ENCODE measurements around the gene MINAR2.
A peak's percentile ranks its signal among the peaks of the same experiment; 100 is the strongest.

MINAR2 gene

GRCh38 chr5:129745997-129746396 lies 1.9 kb upstream of the MINAR2 start:
- H3K4me1 ChIP-seq (ENCODE audit: control insufficient read depth, insufficient read depth, low read length, unreplicated experiment): no peaks in the 10 kb centered on the region
- H2AFZ ChIP-seq (ENCODE audit: low read length, unreplicated experiment): no peak overlapping the region
- H3K79me2 ChIP-seq (ENCODE audit: control insufficient read depth, insufficient read depth, low read length, unreplicated experiment): no peaks in the 10 kb centered on the region
- H3K4me3 ChIP-seq (ENCODE audit: low read depth, low read length): no peak overlapping the region
- no peaks in the 10 kb centered on the region for H3K36me3 ChIP-seq (ENCODE audit: insufficient read depth, low read length)
- H3K27me3 ChIP-seq (ENCODE audit: insufficient read depth, low read length): no peaks in the 10 kb centered on the region
- H3K27ac ChIP-seq (ENCODE audit: low read depth, low read length): no peak overlapping the region

DNA sequence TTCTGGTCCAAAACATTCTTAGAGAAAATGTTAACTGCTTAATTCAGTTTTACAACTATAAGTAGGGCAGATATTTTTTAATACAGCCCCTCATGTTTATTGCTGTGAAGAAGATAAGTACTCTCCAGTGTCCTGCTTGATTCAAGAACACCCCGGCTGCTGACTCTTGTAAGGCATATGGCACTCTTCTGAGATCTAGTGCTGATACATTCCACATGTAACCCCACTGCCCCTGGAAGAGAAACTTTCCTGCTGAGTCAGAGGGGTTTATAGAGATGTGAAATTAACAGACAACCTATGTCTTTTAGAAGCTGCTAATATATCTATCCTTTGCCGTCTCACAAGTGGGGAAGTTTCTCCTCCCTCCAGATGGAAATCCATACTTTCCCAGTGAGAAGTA lies 1.0 kb upstream of the MINAR2 start:
- no peak overlapping the region for H2AFZ ChIP-seq (ENCODE audit: low read length, unreplicated experiment)
- H3K79me2 ChIP-seq (ENCODE audit: control insufficient read depth, insufficient read depth, low read length, unreplicated experiment): no peaks in the 10 kb centered on the region
- no peaks in the 10 kb centered on the region for H3K4me1 ChIP-seq (ENCODE audit: control insufficient read depth, insufficient read depth, low read length, unreplicated experiment)
- H3K27ac ChIP-seq (ENCODE audit: low read depth, low read length): no peak overlapping the region
- H3K4me3 ChIP-seq (ENCODE audit: low read depth, low read length): no peak overlapping the region
- no peaks in the 10 kb centered on the region for H3K27me3 ChIP-seq (ENCODE audit: insufficient read depth, low read length)
- H3K36me3 ChIP-seq (ENCODE audit: insufficient read depth, low read length): no peaks in the 10 kb centered on the region

- no peak overlapping the region for H3K27ac ChIP-seq (ENCODE audit: low read depth, low read length)
- no peak overlapping the region for H3K4me3 ChIP-seq (ENCODE audit: low read depth, low read length)
- no peaks in the 10 kb centered on the region for H3K4me1 ChIP-seq (ENCODE audit: control insufficient read depth, insufficient read depth, low read length, unreplicated experiment)
- no peaks in the 10 kb centered on the region for H3K79me2 ChIP-seq (ENCODE audit: control insufficient read depth, insufficient read depth, low read length, unreplicated experiment)
- no peak overlapping the region for H2AFZ ChIP-seq (ENCODE audit: low read length, unreplicated experiment)
- no peaks in the 10 kb centered on the region for H3K36me3 ChIP-seq (ENCODE audit: insufficient read depth, low read length)
- H3K27me3 ChIP-seq (ENCODE audit: insufficient read depth, low read length): no peaks in the 10 kb centered on the region
These were observed 1.3 kb downstream of the MINAR2 start for GRCh38 chr5:129748913-129749880.

GRCh38 chr5:129760636-129761325 lies 12.9 kb downstream of the MINAR2 start:
- Histone ChIP-seq H3K36me3 (ENCODE audit: insufficient read depth, low read length) (no peaks in the 10 kb centered on the region), H3K4me3 (ENCODE audit: low read depth, low read length) (no peak overlapping the region), H2AFZ (ENCODE audit: low read length, unreplicated experiment) (no peak overlapping the region), H3K4me1 (ENCODE audit: control insufficient read depth, insufficient read depth, low read length, unreplicated experiment) (no peaks in the 10 kb centered on the region), H3K27me3 (ENCODE audit: insufficient read depth, low read length) (no peaks in the 10 kb centered on the region), H3K79me2 (ENCODE audit: control insufficient read depth, insufficient read depth, low read length, unreplicated experiment) (no peaks in the 10 kb centered on the region), H3K27ac (ENCODE audit: low read depth, low read length) (no peak overlapping the region)

DNA sequence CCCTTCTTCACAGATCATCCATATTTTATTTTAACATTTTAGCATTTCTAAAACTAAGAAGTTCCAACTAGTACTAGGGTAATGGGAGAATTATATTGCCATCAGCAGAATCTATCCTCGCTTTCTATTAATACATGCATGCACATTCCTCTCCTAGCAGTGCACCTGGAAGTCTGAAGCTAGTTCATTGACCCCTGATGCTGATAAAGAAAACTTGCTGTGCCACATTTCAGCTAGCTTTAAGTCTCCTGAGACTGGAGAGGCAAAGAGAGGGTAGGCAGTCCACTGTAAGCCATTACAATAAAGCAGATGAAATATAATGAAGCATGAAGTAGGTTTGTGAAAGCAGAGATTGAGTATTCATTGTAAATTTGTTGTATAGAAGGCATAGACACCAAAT lies 15.8 kb downstream of the MINAR2 start:
- H3K27me3 ChIP-seq (ENCODE audit: insufficient read depth, low read length): no peaks in the 10 kb centered on the region
- H3K4me3 ChIP-seq (ENCODE audit: low read depth, low read length): no peak overlapping the region
- H3K79me2 ChIP-seq (ENCODE audit: control insufficient read depth, insufficient read depth, low read length, unreplicated experiment): no peaks in the 10 kb centered on the region
- H2AFZ ChIP-seq (ENCODE audit: low read length, unreplicated experiment): no peak overlapping the region
- no peaks in the 10 kb centered on the region for H3K4me1 ChIP-seq (ENCODE audit: control insufficient read depth, insufficient read depth, low read length, unreplicated experiment)
- H3K27ac ChIP-seq (ENCODE audit: low read depth, low read length): no peak overlapping the region
- no peaks in the 10 kb centered on the region for H3K36me3 ChIP-seq (ENCODE audit: insufficient read depth, low read length)

DNA sequence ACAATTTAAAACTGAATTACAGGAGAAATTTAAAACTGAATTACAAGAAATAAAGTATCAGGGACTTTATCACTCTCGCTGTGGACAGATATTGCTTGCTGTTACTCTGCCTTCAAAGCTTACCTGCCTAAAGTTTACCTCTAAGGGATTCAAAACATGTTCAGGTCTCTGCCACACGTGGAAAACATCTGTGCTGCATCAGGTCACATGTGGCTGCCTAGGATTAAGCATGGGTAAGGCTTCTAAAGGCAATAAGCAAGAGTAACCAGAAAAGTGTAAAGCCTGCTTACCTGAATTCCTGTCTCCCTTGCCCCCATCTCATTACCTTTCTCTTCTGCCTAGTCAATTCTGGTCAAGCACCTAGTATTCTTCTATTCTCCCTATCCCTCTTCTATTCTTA lies 18.9 kb downstream of the MINAR2 start:
- H3K4me1 ChIP-seq (ENCODE audit: control insufficient read depth, insufficient read depth, low read length, unreplicated experiment): no peaks in the 10 kb centered on the region
- no peaks in the 10 kb centered on the region for H3K36me3 ChIP-seq (ENCODE audit: insufficient read depth, low read length)
- no peak overlapping the region for H3K27ac ChIP-seq (ENCODE audit: low read depth, low read length)
- H2AFZ ChIP-seq (ENCODE audit: low read length, unreplicated experiment): no peak overlapping the region
- no peaks in the 10 kb centered on the region for H3K27me3 ChIP-seq (ENCODE audit: insufficient read depth, low read length)
- no peaks in the 10 kb centered on the region for H3K79me2 ChIP-seq (ENCODE audit: control insufficient read depth, insufficient read depth, low read length, unreplicated experiment)
- H3K4me3 ChIP-seq (ENCODE audit: low read depth, low read length): no peak overlapping the region

DNA sequence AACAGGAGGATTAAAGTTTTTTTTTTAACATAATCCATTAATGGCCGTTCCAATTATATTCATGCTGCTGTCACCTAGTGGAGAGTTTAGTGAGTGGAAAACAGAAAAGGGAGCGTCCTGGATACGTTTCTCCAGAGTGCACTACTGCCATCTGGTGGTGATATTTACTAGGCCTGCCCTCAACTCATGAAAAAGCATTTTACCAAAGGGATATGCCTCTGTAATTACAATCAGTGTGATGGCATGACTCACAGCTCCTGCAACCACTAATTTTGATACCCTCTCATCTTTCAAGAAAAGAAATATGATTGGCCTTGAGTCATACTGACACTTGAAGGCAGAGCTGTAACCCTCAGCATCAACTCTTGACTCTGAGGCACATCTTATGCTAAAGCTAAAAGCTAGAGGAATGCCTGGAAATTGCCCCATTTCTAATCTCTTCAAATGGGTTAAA lies 20.1 kb downstream of the MINAR2 start:
- no peaks in the 10 kb centered on the region for H3K36me3 ChIP-seq (ENCODE audit: insufficient read depth, low read length)
- no peak overlapping the region for H3K4me3 ChIP-seq (ENCODE audit: low read depth, low read length)
- H3K4me1 ChIP-seq (ENCODE audit: control insufficient read depth, insufficient read depth, low read length, unreplicated experiment): no peaks in the 10 kb centered on the region
- no peak overlapping the region for H2AFZ ChIP-seq (ENCODE audit: low read length, unreplicated experiment)
- no peaks in the 10 kb centered on the region for H3K79me2 ChIP-seq (ENCODE audit: control insufficient read depth, insufficient read depth, low read length, unreplicated experiment)
- H3K27ac ChIP-seq (ENCODE audit: low read depth, low read length): no peak overlapping the region
- no peaks in the 10 kb centered on the region for H3K27me3 ChIP-seq (ENCODE audit: insufficient read depth, low read length)

GRCh38 chr5:129768735-129769134 lies 20.8 kb downstream of the MINAR2 start:
- Histone ChIP-seq H3K27me3 (ENCODE audit: insufficient read depth, low read length) (no peaks in the 10 kb centered on the region), H3K4me3 (ENCODE audit: low read depth, low read length) (no peak overlapping the region), H3K36me3 (ENCODE audit: insufficient read depth, low read length) (no peaks in the 10 kb centered on the region), H3K4me1 (ENCODE audit: control insufficient read depth, insufficient read depth, low read length, unreplicated experiment) (no peaks in the 10 kb centered on the region), H3K79me2 (ENCODE audit: control insufficient read depth, insufficient read depth, low read length, unreplicated experiment) (no peaks in the 10 kb centered on the region), H2AFZ (ENCODE audit: low read length, unreplicated experiment) (peak overlapping the region; percentile 43), H3K27ac (ENCODE audit: low read depth, low read length) (no peak overlapping the region)

DNA sequence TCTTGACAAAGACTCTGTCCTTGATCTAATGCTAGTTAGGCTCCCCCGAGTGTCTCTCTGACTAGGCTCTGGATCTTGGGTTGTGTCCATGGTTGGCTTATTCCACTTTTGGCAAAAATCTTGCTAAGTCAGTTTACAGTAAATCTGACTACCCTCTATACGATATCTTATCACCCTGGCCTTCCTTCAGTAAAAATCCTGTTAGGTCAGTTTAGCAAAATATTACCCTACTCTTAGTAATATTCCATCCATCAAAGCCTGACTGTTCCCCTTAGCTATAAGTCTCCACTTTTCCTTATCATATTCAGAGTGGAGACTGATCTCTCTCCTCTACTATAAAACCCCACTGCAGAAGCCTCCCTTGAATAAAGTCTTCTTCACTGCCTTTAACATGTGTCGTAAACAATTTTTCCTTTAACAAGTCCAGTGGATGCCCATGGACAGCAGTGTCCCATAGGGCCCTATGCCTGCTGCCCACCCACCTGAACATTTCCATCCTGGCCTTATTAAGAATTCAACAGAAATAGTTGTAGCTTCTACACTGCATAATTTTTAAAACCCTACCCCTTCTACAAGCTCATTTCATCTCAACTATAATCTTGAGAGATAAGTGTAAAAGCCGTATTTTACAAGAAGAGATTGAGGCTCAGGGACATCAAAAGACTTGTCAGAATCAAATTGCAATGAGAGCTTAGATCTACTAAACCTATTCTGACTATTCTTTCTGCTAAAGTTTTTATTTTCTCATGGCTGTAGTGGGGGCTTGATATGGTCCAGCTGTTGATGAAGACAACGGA lies 22.3 kb downstream of the MINAR2 start:
- Histone ChIP-seq H3K4me3 (ENCODE audit: low read depth, low read length) (no peak overlapping the region), H3K27ac (ENCODE audit: low read depth, low read length) (no peak overlapping the region), H3K4me1 (ENCODE audit: control insufficient read depth, insufficient read depth, low read length, unreplicated experiment) (no peaks in the 10 kb centered on the region), H3K79me2 (ENCODE audit: control insufficient read depth, insufficient read depth, low read length, unreplicated experiment) (no peaks in the 10 kb centered on the region), H2AFZ (ENCODE audit: low read length, unreplicated experiment) (no peak overlapping the region), H3K27me3 (ENCODE audit: insufficient read depth, low read length) (no peaks in the 10 kb centered on the region), H3K36me3 (ENCODE audit: insufficient read depth, low read length) (no peaks in the 10 kb centered on the region)

- Histone ChIP-seq H3K27me3 (ENCODE audit: insufficient read depth, low read length) (no peaks in the 10 kb centered on the region), H2AFZ (ENCODE audit: low read length, unreplicated experiment) (peak overlapping the region; percentile 32), H3K4me3 (ENCODE audit: low read depth, low read length) (no peak overlapping the region)
These were observed 23.4 kb downstream of the MINAR2 start for GRCh38 chr5:129771058-129771838.

More at GRCh38 chr5:129771058-129771838, 23.4 kb downstream of the MINAR2 start:
- Histone ChIP-seq H3K36me3 (ENCODE audit: insufficient read depth, low read length) (no peaks in the 10 kb centered on the region), H3K79me2 (ENCODE audit: control insufficient read depth, insufficient read depth, low read length, unreplicated experiment) (no peaks in the 10 kb centered on the region), H3K4me1 (ENCODE audit: control insufficient read depth, insufficient read depth, low read length, unreplicated experiment) (no peaks in the 10 kb centered on the region), H3K27ac (ENCODE audit: low read depth, low read length) (no peak overlapping the region)
